CD14-positive monocyte (primary cell): ENCODE results near the gene ATE1. TPM values are rescaled to one million over a fixed set of nuclear protein-coding genes. Genes with fewer than 3 reads are reported as not detected.

Source experiments
- DNase-seq, 3 donors: peaks; one replicate each; pipeline ENCODE4 v3.0.0-alpha.2; 2011 to 2022
- H2AFZ ChIP-seq: 2 replicates; pipeline ENCODE4 v1.6.0; 2012; ENCODE audit warnings: mild to moderate bottlenecking, low read depth, low read length, inconsistent platforms; ENCODE audit not compliant: insufficient read depth, poor library complexity, severe bottlenecking
- H3K27ac ChIP-seq, 2 donors: 1 replicate in 1 of 2; 2 replicates in 1 of 2; pipeline ENCODE4 v1.5.1; 2012 to 2013; ENCODE audit warnings: low read length in 2 of 2, control low read depth in 1 of 2, inconsistent platforms in 1 of 2, low read depth in 1 of 2, mild to moderate bottlenecking in 1 of 2
- H3K27me3 ChIP-seq, 2 donors: one replicate each; pipeline versions ENCODE4 v1.6.0 to v1.6.1; 2011 to 2013; ENCODE audit warnings: low read length in 2 of 2; ENCODE audit not compliant: control insufficient read depth in 2 of 2, insufficient read depth in 2 of 2
- H3K36me3 ChIP-seq, 2 donors: replicated peaks in 1 of 2; 1 replicate in 1 of 2; 2 replicates in 1 of 2; pipeline versions ENCODE4 v1.5.1 to v1.6.1; 2012 to 2013; ENCODE audit warnings: low read length in 2 of 2, control low read depth in 1 of 2, inconsistent platforms in 1 of 2, mild to moderate bottlenecking in 1 of 2; ENCODE audit not compliant: insufficient read depth in 2 of 2, control insufficient read depth in 1 of 2
- H3K4me1 ChIP-seq, 2 donors: 1 replicate in 1 of 2; 2 replicates in 1 of 2; pipeline versions ENCODE4 v1.5.1 to v1.6.1; 2012 to 2013; ENCODE audit warnings: low read length in 2 of 2, control low read depth in 1 of 2, inconsistent platforms in 1 of 2, mild to moderate bottlenecking in 1 of 2, moderate library complexity in 1 of 2; ENCODE audit not compliant: insufficient read depth in 2 of 2, control insufficient read depth in 1 of 2
- H3K4me2 ChIP-seq: replicated peaks from 2 replicates; pipeline ENCODE3; 2012; ENCODE audit warnings: low read length, moderate library complexity, mild to moderate bottlenecking; ENCODE audit not compliant: poor library complexity, severe bottlenecking; ENCODE audit errors: extremely low read depth
- H3K4me3 ChIP-seq, 3 experiments: fragments of 200-600 bp in 1 of 3; sonication (generic) in 1 of 3; replicated peaks in 1 of 3; 1 replicate in 2 of 3; 2 replicates in 1 of 3; pipeline ENCODE4 v1.5.1; 2011 to 2013; ENCODE audit warnings: low read length in 3 of 3, mild to moderate bottlenecking in 3 of 3, control low read depth in 2 of 3, low read depth in 2 of 3, inconsistent platforms in 1 of 3, moderate library complexity in 1 of 3
- H3K79me2 ChIP-seq: 2 replicates; pipeline ENCODE4 v1.6.0; 2012; ENCODE audit warnings: mild to moderate bottlenecking, control low read depth, inconsistent platforms, low read length, moderate library complexity; ENCODE audit not compliant: insufficient read depth
- H3K9ac ChIP-seq: 2 replicates; pipeline ENCODE4 v1.6.0; 2017; ENCODE audit warnings: low read length, mild to moderate bottlenecking; ENCODE audit not compliant: insufficient read depth, poor library complexity, severe bottlenecking
- H3K9me3 ChIP-seq, 2 donors: replicated peaks in 1 of 2; 1 replicate in 1 of 2; 2 replicates in 1 of 2; pipeline versions ENCODE4 v1.5.1 to v1.6.1; 2012 to 2013; ENCODE audit warnings: low read length in 2 of 2, control low read depth in 1 of 2; ENCODE audit not compliant: control insufficient read depth in 1 of 2, insufficient read depth in 1 of 2
- H4K20me1 ChIP-seq: 2 replicates; pipeline ENCODE4 v1.6.0; 2012; ENCODE audit warnings: mild to moderate bottlenecking, low read length, control low read depth, moderate library complexity; ENCODE audit not compliant: insufficient read depth
- H3K27ac Mint-ChIP-seq, 7 donors: one replicate each; pipeline ENCODE4 v1.8.0; 2020; ENCODE audit warnings: mild to moderate bottlenecking in 7 of 7, mixed read lengths in 7 of 7, moderate library complexity in 6 of 7, inconsistent platforms in 2 of 7
- H3K27me3 Mint-ChIP-seq, 3 donors: one replicate each; pipeline ENCODE4 v1.8.0; 2021 to 2022; ENCODE audit warnings: low read depth in 3 of 3, mild to moderate bottlenecking in 3 of 3, mixed read lengths in 3 of 3, moderate library complexity in 3 of 3, inconsistent platforms in 1 of 3
- H3K36me3 Mint-ChIP-seq, 2 donors: one replicate each; pipeline ENCODE4 v1.8.0; 2020; ENCODE audit warnings: mixed read lengths in 2 of 2, inconsistent platforms in 1 of 2, mild to moderate bottlenecking in 1 of 2
- H3K4me1 Mint-ChIP-seq: one replicate; pipeline ENCODE4 v1.8.0; 2020; ENCODE audit warnings: mild to moderate bottlenecking, mixed read lengths
- H3K4me3 Mint-ChIP-seq, 2 donors: one replicate each; pipeline ENCODE4 v1.8.0; 2020; ENCODE audit warnings: mild to moderate bottlenecking in 2 of 2, mixed read lengths in 2 of 2, moderate library complexity in 1 of 2
- H3K9me3 Mint-ChIP-seq, 7 donors: one replicate each; pipeline ENCODE4 v1.8.0; 2020 to 2022; ENCODE audit warnings: mixed read lengths in 7 of 7, mild to moderate bottlenecking in 6 of 7, moderate library complexity in 6 of 7, inconsistent platforms in 2 of 7
- CTCF ChIP-seq: fragments of 200-600 bp; IDR thresholded peaks from one replicate; pipeline ENCODE4 v1.8.0; 2022; ENCODE audit warnings: antibody characterized with exemption, mild to moderate bottlenecking
- WGBS: methylation state at CpG from one replicate; pipeline ENCODE4 v1.1.5; 2013; ENCODE audit warnings: missing lambda C conversion rate; ENCODE audit not compliant: insufficient coverage; 5-methylcytosine and 5-hydroxymethylcytosine counted together
- intact Hi-C, 2 donors: fragments of 100-400 bp; cut with micrococcal nuclease; formaldehyde crosslinking; loops; one replicate each; pipeline versions ENCODE4 v1.15.0 to v1.15.1; 2023
- polyA plus RNA-seq, 3 donors: library from polyadenylated mRNA; depleted of rRNA in 1 of 3; unstranded in 2 of 3; stranded (reverse) in 1 of 3; fragments of 300-500 nt in 2 of 3; fragments of >200 nt in 1 of 3; fragmentation: Illumina TruSeq in 2 of 3; gene quantifications; 1 replicate in 2 of 3; 2 replicates in 1 of 3; pipeline ENCODE4 v1.2.3, GENCODE V29; 2012 to 2021

Gene ATE1
- polyA plus RNA-seq, 3 donors: 9.2 to 19.5 (median 15.8) TPM

GRCh38 chr10:121851786-121852185 is 76.0 kb downstream of the ATE1 start:
- H3K27me3 ChIP-seq: no peaks in the 10 kb centered on the region
- Mint-ChIP-seq H3K27ac (no peak overlapping the region), H3K9me3 (peaks cover 0 to 8% (median 0%) of the 10 kb centered on the region in 7 donors), H3K36me3 (peaks cover 16 to 47% of the 10 kb centered on the region in 2 donors), H3K4me1 (peaks cover 3% of the 10 kb centered on the region), H3K4me3 (no peak overlapping the region), H3K27me3 (no peaks in the 10 kb centered on the region)
- H3K9me3 ChIP-seq: no peaks in the 10 kb centered on the region
- DNase-seq: no peak
- H3K4me1 ChIP-seq: no peaks in the 10 kb centered on the region
- no CpG with 5 or more reads among the region's 1 CpG for WGBS
- peaks cover 3 to 23% of the 10 kb centered on the region in 2 donors for H3K36me3 ChIP-seq
- no peaks in the 10 kb centered on the region for H4K20me1 ChIP-seq
- no peak overlapping the region for H2AFZ ChIP-seq
- H3K9ac ChIP-seq: no peak overlapping the region
- no peak overlapping the region for H3K4me2 ChIP-seq
- no peaks in the 10 kb centered on the region for H3K79me2 ChIP-seq
- no peak overlapping the region for H3K4me3 ChIP-seq
- intact Hi-C loops: no loop called here
- H3K27ac ChIP-seq: no peak overlapping the region
- TF ChIP-seq CTCF: no peak

- no peaks in the 10 kb centered on the region for H3K27me3 ChIP-seq
- DNase-seq: no peak
- H3K36me3 ChIP-seq: peaks cover 3 to 10% of the 10 kb centered on the region in 2 donors
- intact Hi-C loops: no loop called here
- Mint-ChIP-seq H3K36me3 (peaks cover 19 to 43% of the 10 kb centered on the region in 2 donors), H3K27me3 (no peaks in the 10 kb centered on the region), H3K27ac (no peak overlapping the region), H3K4me3 (no peak overlapping the region), H3K9me3 (peaks cover 0 to 10% (median 3%) of the 10 kb centered on the region in 7 donors), H3K4me1 (no peaks in the 10 kb centered on the region)
- H3K4me2 ChIP-seq: no peak overlapping the region
- no peaks in the 10 kb centered on the region for H3K79me2 ChIP-seq
- WGBS: no CpG with 5 or more reads among the region's 8 CpGs
- no peak overlapping the region for H3K9ac ChIP-seq
- no peak overlapping the region for H2AFZ ChIP-seq
- no peak for TF ChIP-seq CTCF
- no peaks in the 10 kb centered on the region for H3K9me3 ChIP-seq
- no peak overlapping the region for H3K27ac ChIP-seq
- H4K20me1 ChIP-seq: no peaks in the 10 kb centered on the region
- H3K4me1 ChIP-seq: no peaks in the 10 kb centered on the region
- no peak overlapping the region for H3K4me3 ChIP-seq
Measured at GRCh38 chr10:121848082-121848481, 79.7 kb downstream of the ATE1 start.
